NB4 (cell line): Measurements from ENCODE around the gene DBH.

Experiments used
- DNase-seq: peaks from one replicate; pipeline ENCODE4 v3.0.0; 2010; ENCODE audit warnings: low read depth
- H3K4me3 ChIP-seq: one replicate; pipeline ENCODE4 v1.5.1; 2011; ENCODE audit warnings: mild to moderate bottlenecking, low read depth, low read length, moderate library complexity
- CTCF ChIP-seq: IDR thresholded peaks from one replicate; pipeline ENCODE4 v1.5.1; 2012; ENCODE audit warnings: low read depth, low read length
- MAX ChIP-seq: IDR thresholded peaks from 2 replicates; pipeline ENCODE4 v1.6.1; 2011; ENCODE audit warnings: low read depth, low read length
- MYC ChIP-seq: IDR thresholded peaks from 2 replicates; pipeline ENCODE4 v1.6.1; 2011; ENCODE audit warnings: low read depth, low read length
- POLR2A ChIP-seq: IDR thresholded peaks from 2 replicates; pipeline ENCODE4 v1.6.1; 2011; ENCODE audit warnings: mild to moderate bottlenecking; ENCODE audit not compliant: insufficient read length; ENCODE audit errors: extremely low read depth

DBH gene

GRCh38 chr9:133654736-133655657 lies 18.8 kb downstream of the DBH start:
- DNase-seq, result no peak
- TF ChIP-seq CTCF (no peak), POLR2A (no peak), MAX (no peak), MYC (no peak)
- no peak overlapping the region for H3K4me3 ChIP-seq

GRCh38 chr9:133655701-133656100 lies 19.5 kb downstream of the DBH start:
- no peak for DNase-seq
- TF ChIP-seq CTCF (no peak), MAX (no peak), POLR2A (no peak)
- no peak overlapping the region for H3K4me3 ChIP-seq

- no peak for TF ChIP-seq MYC
- no peak for TF ChIP-seq CTCF
- no peak for TF ChIP-seq MAX
- no peak for TF ChIP-seq POLR2A
- no peak for DNase-seq
- no peak overlapping the region for H3K4me3 ChIP-seq
Observed at GRCh38 chr9:133656211-133657119, 20.3 kb downstream of the DBH start.

GRCh38 chr9:133657120-133657661 lies 21.0 kb downstream of the DBH start:
- H3K4me3 ChIP-seq, result no peak overlapping the region
- TF ChIP-seq MYC (no peak), POLR2A (no peak), MAX (no peak), CTCF (no peak)
- DNase-seq, result no peak

GRCh38 chr9:133658442-133659431 lies 22.6 kb downstream of the DBH start:
- H3K4me3 ChIP-seq, result no peak overlapping the region
- no peak for TF ChIP-seq MYC
- no peak for TF ChIP-seq MAX
- no peak for TF ChIP-seq CTCF
- TF ChIP-seq POLR2A, result no peak
- DNase-seq, result no peak
